GM23248 (cell line): ENCODE results near the gene ELOVL6. TPM values are rescaled to one million over a fixed set of nuclear protein-coding genes. Genes with fewer than 3 reads are reported as not detected.
A peak's percentile ranks its signal among the peaks of the same experiment; 100 is the strongest.

Experiments
- DNase-seq: peaks from one replicate; pipeline ENCODE4 v3.0.0-alpha.2; 2015
- H2AFZ ChIP-seq: fragments of 200-600 bp; sonication (generic); 2 replicates; pipeline ENCODE4 v1.6.1; 2016; ENCODE audit warnings: antibody characterized with exemption
- H3F3A ChIP-seq: fragments of 200-600 bp; sonication (generic); 2 replicates; pipeline ENCODE4 v1.6.1; 2016; ENCODE audit warnings: mild to moderate bottlenecking, antibody characterized with exemption, mixed run types; ENCODE audit not compliant: insufficient read depth
- H3K27ac ChIP-seq: fragments of 200-600 bp; sonication (generic); 2 replicates; pipeline ENCODE4 v1.5.1; 2016; ENCODE audit warnings: mild to moderate bottlenecking
- H3K27me3 ChIP-seq: fragments of 200-600 bp; sonication (generic); replicated peaks from 2 replicates; pipeline ENCODE4 v1.6.1; 2016; ENCODE audit warnings: mild to moderate bottlenecking; ENCODE audit not compliant: insufficient read depth
- H3K36me3 ChIP-seq: fragments of 200-600 bp; sonication (generic); 2 replicates; pipeline ENCODE4 v1.6.1; 2016; ENCODE audit warnings: low read depth, mild to moderate bottlenecking
- H3K4me1 ChIP-seq: fragments of 200-600 bp; sonication (generic); 2 replicates; pipeline ENCODE4 v1.6.1; 2016; ENCODE audit warnings: mild to moderate bottlenecking; ENCODE audit not compliant: insufficient read depth
- H3K4me2 ChIP-seq: fragments of 200-600 bp; sonication (generic); one replicate; pipeline ENCODE4 v1.6.1; 2016; ENCODE audit warnings: mild to moderate bottlenecking; ENCODE audit not compliant: unreplicated experiment
- H3K4me3 ChIP-seq: fragments of 200-600 bp; sonication (generic); 2 replicates; pipeline ENCODE4 v1.5.1; 2016; ENCODE audit warnings: mild to moderate bottlenecking
- H3K79me2 ChIP-seq: fragments of 200-600 bp; sonication (generic); 2 replicates; pipeline ENCODE4 v1.6.1; 2016; ENCODE audit warnings: mild to moderate bottlenecking; ENCODE audit not compliant: insufficient read depth
- H3K9ac ChIP-seq: fragments of 200-600 bp; sonication (generic); 2 replicates; pipeline ENCODE4 v1.6.1; 2016; ENCODE audit warnings: mild to moderate bottlenecking
- H3K9me2 ChIP-seq: fragments of 200-600 bp; sonication (generic); 2 replicates; pipeline ENCODE4 v1.6.1; 2016; ENCODE audit warnings: mixed run types, mild to moderate bottlenecking, moderate library complexity; ENCODE audit not compliant: insufficient read depth
- H3K9me3 ChIP-seq: fragments of 200-600 bp; sonication (generic); one replicate; pipeline ENCODE4 v1.6.1; 2017; ENCODE audit warnings: low read depth
- H4K20me1 ChIP-seq: fragments of 200-600 bp; sonication (generic); 2 replicates; pipeline ENCODE4 v1.6.0; 2016; ENCODE audit not compliant: insufficient read depth
- EZH2 ChIP-seq: fragments of 200-600 bp; sonication (generic); IDR thresholded peaks from 2 replicates; pipeline ENCODE4 v1.6.1; 2018; ENCODE audit warnings: antibody characterized with exemption, mild to moderate bottlenecking; ENCODE audit not compliant: insufficient read depth, poor library complexity, severe bottlenecking
- EZH2phosphoT487 ChIP-seq: fragments of 200-600 bp; sonication (generic); IDR thresholded peaks from 2 replicates; pipeline ENCODE4 v1.6.1; 2018; ENCODE audit warnings: antibody characterized with exemption, moderate library complexity, mild to moderate bottlenecking, low read depth; ENCODE audit not compliant: insufficient read depth
- WGBS, 2 experiments: methylation state at CpG; one replicate each; pipeline ENCODE4 v1.1.6; 2015 to 2017; ENCODE audit warnings: low lambda C conversion rate in 2 of 2, low coverage in 1 of 2; ENCODE audit errors: missing lambda C conversion rate in 2 of 2; 5-methylcytosine and 5-hydroxymethylcytosine counted together
- in situ Hi-C: fragments of 300-500 bp; cut with MboI; formaldehyde crosslinking; loops from 2 replicates; pipeline ENCODE4 v1.15.0; 2020
- polyA plus RNA-seq: library from polyadenylated mRNA; unstranded; fragments of >200 nt; fragmentation: Nextera tagmentation; extraction: Ambion mirVana; gene quantifications from 2 replicates; pipeline ENCODE4 v1.2.1, GENCODE V29; 2016
- total RNA-seq: library from RNA; depleted of rRNA; stranded (reverse); fragments of >200 nt; shearing (Covaris generic); gene quantifications from 2 replicates; pipeline ENCODE4 v1.2.3, GENCODE V29; 2014

The ELOVL6 gene
- total and polyA plus RNA-seq, 2 experiments from 2014 or later = 8.0 to 13.2 TPM

DNA sequence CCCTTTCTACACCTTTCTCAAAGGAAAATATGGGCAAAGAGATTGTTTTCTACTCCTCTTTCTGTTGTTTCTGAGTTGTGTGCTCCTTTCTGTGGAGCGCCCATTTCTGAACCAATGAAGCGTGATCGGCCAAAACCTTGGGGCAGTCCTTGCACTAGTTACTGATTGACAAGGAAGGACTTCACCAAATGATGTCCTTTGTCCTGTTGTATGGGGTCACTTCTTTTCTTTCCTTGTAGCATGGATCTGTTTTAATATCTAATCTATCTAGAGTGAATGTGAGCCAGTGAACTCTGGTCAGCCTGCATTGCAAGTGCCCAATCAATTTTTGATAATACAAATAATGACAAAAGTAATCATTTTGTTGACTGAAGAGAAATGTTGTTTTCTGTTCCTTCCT is 191.2 kb downstream of the ELOVL6 start:
- Histone ChIP-seq H3K36me3 (no peaks in the 10 kb centered on the region), H3K4me1 (no peaks in the 10 kb centered on the region), H3K79me2 (no peaks in the 10 kb centered on the region), H3K4me2 (no peak overlapping the region), H4K20me1 (no peaks in the 10 kb centered on the region), H3K9ac (no peak overlapping the region), H2AFZ (no peak overlapping the region), H3K27ac (no peak overlapping the region), H3K4me3 (no peak overlapping the region), H3K9me3 (no peaks in the 10 kb centered on the region), H3K27me3 (no peaks in the 10 kb centered on the region), H3K9me2 (no peaks in the 10 kb centered on the region), H3F3A (no peaks in the 10 kb centered on the region)
- no peak for TF ChIP-seq EZH2
- no peak for TF ChIP-seq EZH2phosphoT487
- 99 to 100% methylated on average over 3 of the region's 3 CpGs for whole genome bisulfite sequencing, 2 experiments
- no peak for DNase-seq
- in situ Hi-C loops = loop anchor here (10.0 to 25.0 kb wide), 4 partner anchors 198 to 1630 kb away; no protein-coding TSS in a partner anchor

DNA sequence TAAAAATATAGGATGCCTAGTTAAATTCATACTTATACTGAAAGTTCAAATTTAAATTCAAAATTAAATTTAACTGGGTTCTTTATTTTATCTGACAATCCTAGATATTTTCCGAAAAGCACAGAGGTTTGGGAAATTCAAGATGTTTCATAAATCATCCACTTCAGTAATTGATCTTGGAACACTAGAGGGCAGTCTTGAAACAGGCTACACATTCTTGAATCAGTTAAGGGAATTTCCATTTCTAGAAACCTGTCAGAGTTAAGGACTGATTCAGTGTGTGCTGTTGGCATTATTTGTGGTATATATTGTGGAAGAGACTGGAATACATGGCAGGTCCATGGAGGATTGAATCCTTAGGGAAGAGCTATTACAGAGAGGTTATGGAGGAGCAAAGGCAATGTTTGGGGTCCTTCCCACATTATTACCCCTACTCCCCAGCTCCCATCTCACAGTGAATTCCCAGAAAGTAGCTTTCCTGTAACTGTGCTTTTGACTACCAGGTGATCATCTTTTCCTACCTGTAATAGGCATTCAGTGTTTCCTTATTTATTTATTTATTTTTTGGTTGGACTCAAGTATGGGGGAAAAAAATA is 192.9 kb downstream of the ELOVL6 start:
- Histone ChIP-seq H3K4me2 (no peak overlapping the region), H3K9me2 (no peaks in the 10 kb centered on the region), H3K4me1 (no peaks in the 10 kb centered on the region), H3K9me3 (no peaks in the 10 kb centered on the region), H3K27ac (no peak overlapping the region), H4K20me1 (no peaks in the 10 kb centered on the region), H2AFZ (no peak overlapping the region), H3K27me3 (no peaks in the 10 kb centered on the region), H3K36me3 (no peaks in the 10 kb centered on the region), H3K4me3 (no peak overlapping the region), H3K9ac (no peak overlapping the region), H3K79me2 (no peaks in the 10 kb centered on the region), H3F3A (no peaks in the 10 kb centered on the region)
- peak; percentile 77 for DNase-seq
- TF ChIP-seq EZH2 (no peak), EZH2phosphoT487 (no peak)
- WGBS, 2 experiments = 3 to 6% methylated on average over 1 of the region's 1 CpG
- in situ Hi-C loops = loop anchor here (10.0 to 25.0 kb wide), 4 partner anchors 199 to 1632 kb away; no protein-coding TSS in a partner anchor

DNA sequence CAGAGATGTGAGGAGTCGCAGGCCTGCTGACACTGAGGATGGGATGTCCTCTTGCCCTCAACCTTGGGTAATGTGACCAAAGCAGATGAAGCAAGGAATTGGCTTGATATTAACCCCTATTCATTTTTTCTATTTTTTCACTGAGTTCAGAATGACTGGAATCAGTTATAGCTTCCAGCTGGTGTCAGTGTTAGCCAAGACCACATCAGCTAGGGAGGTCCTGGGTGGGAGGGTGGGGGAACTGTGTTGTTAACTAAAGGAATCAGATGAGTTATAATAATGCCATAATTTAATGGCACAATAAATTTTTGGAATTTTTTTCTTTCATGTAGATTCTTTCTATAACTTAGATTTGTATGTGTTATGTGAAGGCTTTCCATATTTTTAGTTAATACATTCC is 193.9 kb downstream of the ELOVL6 start:
- H3K9ac ChIP-seq = no peak overlapping the region
- 76 to 87% methylated on average over 1 of the region's 1 CpG for WGBS, 2 experiments
- H3K36me3 ChIP-seq = no peaks in the 10 kb centered on the region
- H3K4me1 ChIP-seq = no peaks in the 10 kb centered on the region
- no peak overlapping the region for H3K27ac ChIP-seq
- H3K79me2 ChIP-seq = no peaks in the 10 kb centered on the region
- no peak overlapping the region for H3K4me2 ChIP-seq
- no peaks in the 10 kb centered on the region for H4K20me1 ChIP-seq
- H3K9me2 ChIP-seq = no peaks in the 10 kb centered on the region
- DNase-seq = no peak
- no peak for TF ChIP-seq EZH2
- no peak for TF ChIP-seq EZH2phosphoT487
- in situ Hi-C loops = loop anchor here (10.0 to 25.0 kb wide), 4 partner anchors 200 to 1633 kb away; no protein-coding TSS in a partner anchor
- H3F3A ChIP-seq = no peaks in the 10 kb centered on the region
- H3K4me3 ChIP-seq = no peak overlapping the region
- H2AFZ ChIP-seq = no peak overlapping the region
- no peaks in the 10 kb centered on the region for H3K9me3 ChIP-seq
- no peaks in the 10 kb centered on the region for H3K27me3 ChIP-seq

DNA sequence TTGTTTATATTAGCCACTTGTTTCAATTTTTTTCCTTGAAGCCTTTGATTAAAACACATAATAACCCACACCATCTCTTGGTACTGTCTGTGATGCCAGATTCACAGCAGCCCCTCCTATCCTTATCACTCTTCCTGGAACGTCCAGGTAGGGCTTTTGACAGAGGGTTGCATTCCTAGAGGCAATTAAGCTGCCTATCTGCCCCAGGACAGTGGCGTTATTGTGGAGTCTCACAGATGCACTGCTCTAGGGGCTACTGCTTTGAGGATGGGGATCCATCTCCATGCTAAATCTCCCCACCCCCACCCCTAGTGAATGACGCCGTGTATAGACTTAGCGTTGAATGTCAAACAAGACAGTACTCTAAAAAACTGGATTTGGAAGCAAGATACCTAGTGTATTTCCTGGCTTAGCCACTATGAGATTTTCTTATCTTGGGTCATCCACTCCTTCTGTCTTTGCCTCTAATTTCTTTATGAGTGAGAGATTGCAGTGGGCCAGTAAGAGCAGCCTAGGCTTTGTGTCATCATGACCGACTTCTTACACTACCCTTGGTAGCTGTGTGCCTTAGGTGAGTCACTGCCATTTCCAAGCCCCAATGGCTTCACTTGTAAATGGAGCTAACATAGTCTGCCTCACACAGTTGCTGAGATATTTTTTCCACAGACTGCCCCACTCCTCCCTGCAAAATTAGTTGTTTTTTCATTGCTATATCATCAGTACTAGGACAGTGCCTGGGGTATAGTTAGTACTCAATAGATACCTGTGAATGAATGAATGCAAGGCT is 194.8 kb downstream of the ELOVL6 start:
- Histone ChIP-seq H3K27me3 (no peaks in the 10 kb centered on the region), H3K4me1 (no peaks in the 10 kb centered on the region), H3K4me2 (no peak overlapping the region), H3K79me2 (no peaks in the 10 kb centered on the region), H3K36me3 (no peaks in the 10 kb centered on the region), H2AFZ (no peak overlapping the region), H3K4me3 (no peak overlapping the region), H3K27ac (no peak overlapping the region), H4K20me1 (no peaks in the 10 kb centered on the region), H3K9me2 (no peaks in the 10 kb centered on the region), H3K9me3 (no peaks in the 10 kb centered on the region), H3K9ac (no peak overlapping the region), H3F3A (no peaks in the 10 kb centered on the region)
- TF ChIP-seq EZH2phosphoT487 = no peak
- TF ChIP-seq EZH2 = no peak
- DNase-seq = peak; percentile 36
- in situ Hi-C loops = loop anchor here (10.0 to 25.0 kb wide), 4 partner anchors 201 to 1634 kb away; no protein-coding TSS in a partner anchor
- 78 to 81% methylated on average over 6 of the region's 6 CpGs for WGBS, 2 experiments
